GM23248 (cell line): ENCODE measurements around the gene LSMEM2.

ENCODE experiments used
- EZH2 ChIP-seq: fragments of 200-600 bp; sonication (generic); IDR thresholded peaks from 2 replicates; pipeline ENCODE4 v1.6.1; 2018; ENCODE audit warnings: antibody characterized with exemption, mild to moderate bottlenecking; ENCODE audit not compliant: insufficient read depth, poor library complexity, severe bottlenecking
- EZH2phosphoT487 ChIP-seq: fragments of 200-600 bp; sonication (generic); IDR thresholded peaks from 2 replicates; pipeline ENCODE4 v1.6.1; 2018; ENCODE audit warnings: antibody characterized with exemption, moderate library complexity, mild to moderate bottlenecking, low read depth; ENCODE audit not compliant: insufficient read depth

DNA sequence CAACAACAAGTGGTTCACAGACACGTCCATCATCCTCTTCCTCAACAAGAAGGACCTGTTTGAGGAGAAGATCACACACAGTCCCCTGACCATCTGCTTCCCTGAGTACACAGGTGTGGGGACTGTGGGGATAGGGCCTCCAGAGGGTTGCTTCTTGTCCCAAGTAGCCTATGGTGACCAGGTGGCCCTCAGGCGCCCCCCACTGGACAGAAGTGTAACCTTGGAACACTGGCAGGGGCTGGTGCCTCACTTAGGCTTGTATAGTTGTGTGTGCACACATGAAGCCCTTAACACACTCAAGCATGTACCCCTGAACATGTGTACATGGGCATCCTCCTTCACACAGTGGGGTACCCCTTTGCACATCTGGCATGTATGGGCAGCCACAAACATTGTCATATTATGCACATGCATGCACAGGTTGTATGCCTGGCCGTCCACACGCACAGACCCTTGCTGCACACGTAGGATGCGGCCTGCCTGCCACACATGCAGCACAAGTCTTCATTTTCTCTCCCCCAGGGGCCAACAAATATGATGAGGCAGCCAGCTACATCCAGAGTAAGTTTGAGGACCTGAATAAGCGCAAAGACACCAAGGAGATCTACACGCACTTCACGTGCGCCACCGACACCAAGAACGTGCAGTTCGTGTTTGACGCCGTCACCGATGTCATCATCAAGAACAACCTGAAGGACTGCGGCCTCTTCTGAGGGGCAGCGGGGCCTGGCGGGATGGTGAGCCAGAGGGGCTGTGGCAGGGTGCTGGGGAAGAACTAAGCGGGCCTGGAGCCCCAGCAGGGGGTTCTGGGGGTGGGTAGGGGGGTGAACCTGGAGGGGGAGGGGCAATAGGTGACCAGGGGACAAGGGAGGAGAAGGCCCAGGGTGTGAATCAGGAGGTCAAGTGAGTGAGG lies 21.7 kb upstream of the LSMEM2 start:
- TF ChIP-seq EZH2, result no peak
- no peak for TF ChIP-seq EZH2phosphoT487
